IMR-90 (cell line): ENCODE results near the gene FRAS1. TPM values are rescaled to one million over a fixed set of nuclear protein-coding genes. Genes with fewer than 3 reads are reported as not detected.
A peak's percentile ranks its signal among the peaks of the same experiment; 100 is the strongest.

Experiments used
- ATAC-seq: fragments of 200-7000 bp; cut with Tn5 transposase; 2 replicates; pipeline ENCODE4 v1.9.1; 2020; ENCODE audit warnings: low read depth, mild to moderate bottlenecking, moderate library complexity
- BruUV-seq: library from RNA; stranded (reverse); fragments of 400-500 nt; replicated peaks from 2 replicates; lab custom pipeline; 2021; lab: Mats Ljungman, UMichigan
- CTCF ChIA-PET: fragments of 300-600 bp; formaldehyde crosslinking; extraction: SDS; loops from one replicate; lab custom pipeline; 2021; ENCODE audit warnings: antibody characterized with exemption; lab: Yijun Ruan, JAX
- POLR2A ChIA-PET: fragments of 300-600 bp; sonication (Branson Sonifier 250); formaldehyde crosslinking; loops from one replicate; lab custom pipeline; 2022; ENCODE audit warnings: antibody characterized with exemption; ENCODE audit not compliant: unreplicated experiment; lab: Charles Lee
- DNase-seq: peaks from one replicate; pipeline ENCODE4 v3.0.0; 2013
- H2AFZ ChIP-seq: replicated peaks from 2 replicates; pipeline ENCODE3; 2013; ENCODE audit warnings: low read length, mild to moderate bottlenecking; ENCODE audit not compliant: poor library complexity
- H2AK5ac ChIP-seq: 2 replicates; pipeline ENCODE4 v1.6.1; 2013; ENCODE audit warnings: low read depth, low read length, inconsistent platforms
- H2AK9ac ChIP-seq: replicated peaks from 2 replicates; pipeline ENCODE3; 2013; ENCODE audit warnings: mild to moderate bottlenecking, low read depth, low read length, moderate library complexity; ENCODE audit not compliant: poor library complexity
- H2BK120ac ChIP-seq: 2 replicates; pipeline ENCODE4 v1.6.1; 2013; ENCODE audit warnings: low read depth, low read length, inconsistent platforms
- H2BK15ac ChIP-seq: 3 replicates; pipeline ENCODE4 v1.6.1; 2013; ENCODE audit warnings: low read depth, low read length, inconsistent platforms
- H2BK20ac ChIP-seq: 2 replicates; pipeline ENCODE4 v1.6.1; 2013; ENCODE audit warnings: low read depth, mild to moderate bottlenecking, inconsistent platforms, low read length, moderate library complexity
- H2BK5ac ChIP-seq: 2 replicates; pipeline ENCODE4 v1.6.1; 2013; ENCODE audit warnings: mild to moderate bottlenecking, low read depth, low read length, inconsistent platforms; ENCODE audit not compliant: poor library complexity, severe bottlenecking
- H3K14ac ChIP-seq: replicated peaks from 2 replicates; pipeline ENCODE4 v1.6.1; 2013; ENCODE audit warnings: low read depth, low read length, inconsistent platforms
- H3K18ac ChIP-seq: 2 replicates; pipeline ENCODE4 v1.6.1; 2013; ENCODE audit warnings: low read depth, low read length, control low read depth
- H3K23ac ChIP-seq: 2 replicates; pipeline ENCODE4 v1.6.1; 2013; ENCODE audit warnings: low read depth, low read length, inconsistent platforms
- H3K27ac ChIP-seq: 2 replicates; pipeline ENCODE4 v1.5.1; 2013; ENCODE audit warnings: mild to moderate bottlenecking, control low read depth, low read length; ENCODE audit not compliant: insufficient read depth
- H3K27me3 ChIP-seq: 2 replicates; pipeline ENCODE4 v1.6.1; 2013; ENCODE audit warnings: low read length; ENCODE audit not compliant: control insufficient read depth, insufficient read depth
- H3K36me3 ChIP-seq: 2 replicates; pipeline ENCODE4 v1.6.1; 2013; ENCODE audit warnings: low read length, mixed read lengths; ENCODE audit not compliant: control insufficient read depth, insufficient read depth
- H3K4ac ChIP-seq: 2 replicates; pipeline ENCODE4 v1.6.1; 2013; ENCODE audit warnings: low read depth, low read length, inconsistent platforms
- H3K4me1 ChIP-seq: 2 replicates; pipeline ENCODE4 v1.6.1; 2013; ENCODE audit warnings: low read length, mixed read lengths; ENCODE audit not compliant: control insufficient read depth, insufficient read depth
- H3K4me2 ChIP-seq: 2 replicates; pipeline ENCODE4 v1.6.1; 2013; ENCODE audit warnings: low read depth, mild to moderate bottlenecking, control low read depth, low read length, moderate library complexity
- H3K4me3 ChIP-seq: 2 replicates; pipeline ENCODE4 v1.5.1; 2013; ENCODE audit warnings: low read depth, mild to moderate bottlenecking, control low read depth, low read length, moderate library complexity; ENCODE audit not compliant: insufficient read depth
- H3K56ac ChIP-seq: 2 replicates; pipeline ENCODE4 v1.6.1; 2013; ENCODE audit warnings: low read length, inconsistent platforms; ENCODE audit not compliant: insufficient read depth; ENCODE audit errors: extremely low read depth
- H3K79me1 ChIP-seq, 2 experiments: 2 replicates each; pipeline ENCODE4 v1.6.1; 2013; ENCODE audit warnings: low read length in 2 of 2, inconsistent platforms in 1 of 2, low read depth in 1 of 2
- H3K9ac ChIP-seq: 2 replicates; pipeline ENCODE4 v1.6.1; 2013; ENCODE audit warnings: low read depth, low read length, control low read depth
- H3K9me1 ChIP-seq: 2 replicates; pipeline ENCODE4 v1.6.1; 2013; ENCODE audit warnings: low read length, inconsistent platforms; ENCODE audit not compliant: insufficient read depth
- H3K9me3 ChIP-seq: 2 replicates; pipeline ENCODE4 v1.6.1; 2013; ENCODE audit warnings: low read length; ENCODE audit not compliant: control insufficient read depth, insufficient read depth
- H4K20me1 ChIP-seq: 2 replicates; pipeline ENCODE4 v1.6.1; 2013; ENCODE audit warnings: low read length, inconsistent platforms; ENCODE audit not compliant: insufficient read depth
- H4K5ac ChIP-seq: 2 replicates; pipeline ENCODE4 v1.6.1; 2013; ENCODE audit warnings: mild to moderate bottlenecking, low read depth, low read length, control low read depth
- H4K8ac ChIP-seq, 2 experiments: 2 replicates each; pipeline ENCODE4 v1.6.1; 2013; ENCODE audit warnings: low read depth in 2 of 2, low read length in 2 of 2, control low read depth in 1 of 2, inconsistent platforms in 1 of 2
- H4K91ac ChIP-seq: 2 replicates; pipeline ENCODE4 v1.6.1; 2013; ENCODE audit warnings: low read depth, low read length, inconsistent platforms; ENCODE audit not compliant: insufficient read depth
- BHLHE40 ChIP-seq: fragments of 150-350 bp; IDR thresholded peaks from 2 replicates; pipeline ENCODE4 v1.6.1; 2016; ENCODE audit warnings: mild to moderate bottlenecking, low read depth, low read length
- CEBPB ChIP-seq: IDR thresholded peaks from 2 replicates; pipeline ENCODE4 v1.6.1; 2012; ENCODE audit warnings: low read depth, low read length, improper control_type of control experiment
- CHD1 ChIP-seq: IDR thresholded peaks from 2 replicates; pipeline ENCODE4 v1.6.1; 2012; ENCODE audit warnings: low read depth, low read length, improper control_type of control experiment
- CTCF ChIP-seq: conservative IDR thresholded peaks from 2 replicates; pipeline ENCODE4 v1.5.1; 2012; ENCODE audit warnings: mild to moderate bottlenecking, low read depth, low read length, improper control_type of control experiment
- ELK1 ChIP-seq: fragments of 150-350 bp; IDR thresholded peaks from 2 replicates; pipeline ENCODE4 v1.6.1; 2016; ENCODE audit warnings: low read depth, mild to moderate bottlenecking, low read length, moderate library complexity, borderline replicate concordance
- FOS ChIP-seq: fragments of 150-350 bp; IDR thresholded peaks from 2 replicates; pipeline ENCODE4 v1.6.1; 2016; ENCODE audit warnings: low read depth, low read length
- MAFK ChIP-seq: IDR thresholded peaks from 2 replicates; pipeline ENCODE4 v1.6.1; 2012; ENCODE audit warnings: low read depth, low read length, improper control_type of control experiment
- MAZ ChIP-seq: IDR thresholded peaks from 2 replicates; pipeline ENCODE4 v1.6.1; 2012; ENCODE audit warnings: low read depth, mild to moderate bottlenecking, low read length, improper control_type of control experiment, moderate library complexity, borderline replicate concordance
- MXI1 ChIP-seq: IDR thresholded peaks from 2 replicates; pipeline ENCODE4 v1.6.1; 2012; ENCODE audit warnings: low read depth, mild to moderate bottlenecking, low read length, moderate library complexity, borderline replicate concordance
- NFE2L2 ChIP-seq: fragments of 150-350 bp; IDR thresholded peaks from 2 replicates; pipeline ENCODE4 v1.6.1; 2016; ENCODE audit warnings: low read depth, mild to moderate bottlenecking, low read length
- POLR2A ChIP-seq: IDR thresholded peaks from 2 replicates; pipeline ENCODE4 v1.6.1; 2012; ENCODE audit warnings: mild to moderate bottlenecking, low read depth, low read length
- RAD21 ChIP-seq: IDR thresholded peaks from 2 replicates; pipeline ENCODE4 v1.6.1; 2012; ENCODE audit warnings: low read length, improper control_type of control experiment
- RCOR1 ChIP-seq: IDR thresholded peaks from 2 replicates; pipeline ENCODE4 v1.6.1; 2012; ENCODE audit warnings: mild to moderate bottlenecking, low read length, improper control_type of control experiment; ENCODE audit not compliant: insufficient replicate concordance
- RFX5 ChIP-seq: IDR thresholded peaks from 2 replicates; pipeline ENCODE4 v1.8.0; 2012; ENCODE audit warnings: low read depth, mild to moderate bottlenecking, low read length, moderate library complexity
- SMC3 ChIP-seq: fragments of 150-350 bp; IDR thresholded peaks from 2 replicates; pipeline ENCODE4 v1.6.1; 2016; ENCODE audit warnings: low read depth, mild to moderate bottlenecking, antibody characterized with exemption, low read length, moderate library complexity
- USF2 ChIP-seq: fragments of 150-350 bp; IDR thresholded peaks from 2 replicates; pipeline ENCODE4 v1.6.1; 2017; ENCODE audit warnings: mild to moderate bottlenecking, antibody characterized with exemption, low read length, low read depth
- WGBS, 2 experiments: methylation state at CpG; one replicate each; pipeline versions ENCODE4 v1.1.5 to v1.1.7; 2013; ENCODE audit warnings: missing lambda C conversion rate in 2 of 2; ENCODE audit not compliant: insufficient read length in 1 of 2; ENCODE audit errors: extremely low coverage in 2 of 2; 5-methylcytosine and 5-hydroxymethylcytosine counted together
- dilution Hi-C: fragments of 300-500 bp; cut with HindIII; formaldehyde crosslinking; loops from one replicate; pipeline ENCODE4 v1.14.3; 2018; ENCODE audit warnings: low sequenced_read_pairs; ENCODE audit not compliant: unreplicated experiment
- in situ Hi-C: fragments of 300-500 bp; cut with MboI; formaldehyde crosslinking; loops from 3 replicates; pipeline ENCODE4 v1.14.3; 2019; ENCODE audit warnings: low sequenced_read_pairs, inconsistent platforms, mixed read lengths
- intact Hi-C: fragments of 100-400 bp; cut with micrococcal nuclease; formaldehyde crosslinking; loops from 2 replicates; pipeline ENCODE4 v1.10.0; 2022
- polyA plus RNA-seq, 3 experiments: library from polyadenylated mRNA; depleted of rRNA; stranded (reverse); fragments of >200 nt; gene quantifications; 2 replicates each; pipeline ENCODE4 v1.2.3, GENCODE V29; 2012; ENCODE audit warnings: low replicate concordance in 1 of 3
- total RNA-seq: library from RNA; depleted of rRNA; stranded (reverse); fragments of >200 nt; gene quantifications from 2 replicates; pipeline ENCODE4 v1.2.3, GENCODE V29; 2012

Gene FRAS1
- total and polyA plus RNA-seq, 2 of the 4 experiments (the other 2 are of a cell fraction), result under 0.01 to 0.03 TPM

- Histone ChIP-seq H2BK15ac (peak overlapping the region; percentile 20; the same call in 1 of the 3 replicates), H3K27ac (no peak overlapping the region), H3K9me1 (peaks cover 4% of the 10 kb centered on the region), H3K9me3 (no peaks in the 10 kb centered on the region), H2BK20ac (peak overlapping the region; percentile 31; the same call in 1 of the 2 replicates), H4K91ac (peak overlapping the region; percentile 73), H3K4me2 (no peak overlapping the region), H2AFZ (no peak overlapping the region), H2BK120ac (peak overlapping the region; percentile 24; the same call in 1 of the 2 replicates), H2AK5ac (peak overlapping the region; percentile 12; the same call in 1 of the 2 replicates), H3K23ac (no peak overlapping the region), H4K8ac (peak overlapping the region in 1 of 2 experiments; percentile 72; a peak in 2 of 4 replicates), H3K4me3 (no peak overlapping the region), H3K4me1 (peaks cover 2% of the 10 kb centered on the region), H4K5ac (no peak overlapping the region), H4K20me1 (no peaks in the 10 kb centered on the region), H3K79me1 (no peaks in the 10 kb centered on the region; a peak in 1 of 4 replicates), H3K14ac (no peak overlapping the region; the same call in 1 of the 2 replicates), H3K9ac (no peak overlapping the region), H3K18ac (no peak overlapping the region), H2AK9ac (no peak overlapping the region), H3K36me3 (no peaks in the 10 kb centered on the region), H3K4ac (peak overlapping the region; percentile 26), H3K56ac (no peak overlapping the region), H3K27me3 (no peaks in the 10 kb centered on the region), H2BK5ac (no peak overlapping the region)
- no TSS peak for BruUV-seq
- ATAC-seq (no peak), DNase-seq (no peak)
- in situ Hi-C loops, result no loop called here
- POLR2A ChIA-PET, result no interaction called here
- dilution Hi-C loops, result no loop called here
- WGBS, 2 experiments, result no CpG with 5 or more reads among the region's 3 CpGs
- no peak for TF ChIP-seq RFX5
- no peak for TF ChIP-seq MAFK
- no peak for TF ChIP-seq CHD1
- no peak for TF ChIP-seq FOS
- TF ChIP-seq SMC3, result no peak
- TF ChIP-seq RCOR1, result no peak
- no peak for TF ChIP-seq USF2
- TF ChIP-seq POLR2A, result no peak
- no peak for TF ChIP-seq RAD21
- no peak for TF ChIP-seq ELK1
- TF ChIP-seq BHLHE40, result no peak
- TF ChIP-seq NFE2L2, result no peak
- no peak for TF ChIP-seq CTCF
- no peak for TF ChIP-seq MXI1
- no peak for TF ChIP-seq MAZ
- no peak for TF ChIP-seq CEBPB
- CTCF ChIA-PET, result no interaction called here
- intact Hi-C loops, result no loop called here
These were observed 495.9 kb downstream of the FRAS1 start for GRCh38 chr4:78553043-78553396.
